ENCODE results near the gene B3GNT8. TPM values are rescaled to one million over a fixed set of nuclear protein-coding genes. Genes with fewer than 3 reads are reported as not detected.

B3GNT8 gene
- total and polyA plus RNA-seq, 2 of the 4 experiments (the other 2 are of a cell fraction): 0.36 TPM

DNA sequence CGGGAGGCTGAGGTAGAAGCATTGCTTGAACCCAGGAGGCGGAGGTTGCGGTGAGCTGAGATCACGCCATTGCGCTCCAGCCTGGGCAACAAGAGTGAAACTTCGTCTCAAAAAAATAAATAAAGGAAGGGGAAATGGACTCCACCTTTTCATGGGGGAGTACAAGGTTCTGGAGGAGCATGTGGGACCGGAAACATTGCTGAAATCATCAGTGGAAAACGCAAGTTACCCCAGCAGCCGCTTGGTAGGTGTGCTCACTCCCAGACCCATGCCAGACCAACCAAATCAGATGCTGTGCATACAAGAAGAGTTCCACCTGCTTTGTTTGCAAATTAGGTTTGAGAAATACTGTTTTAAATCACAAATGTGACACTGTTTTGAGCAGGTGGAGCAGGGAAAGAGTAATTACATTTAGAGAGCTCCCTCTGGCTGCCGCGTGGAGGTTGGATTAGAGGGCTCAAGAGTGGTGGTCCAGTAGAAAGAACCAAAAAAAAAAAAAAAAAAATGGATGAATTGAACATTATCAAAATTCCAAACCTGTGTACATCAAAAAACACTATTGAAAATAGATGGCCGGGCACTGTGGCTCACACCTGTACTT is 20.7 kb upstream of the B3GNT8 start:
- Histone ChIP-seq H2AFZ (replicated peaks; ENCODE audit: low read length, poor library complexity) (no peak overlapping the region), H4K8ac (ENCODE audit: low read depth in 2 of 2, low read length in 2 of 2) (no peak overlapping the region), H2AK9ac (replicated peaks; ENCODE audit: low read depth, low read length, poor library complexity) (no peak overlapping the region), H3K23ac (ENCODE audit: low read depth, low read length) (no peak overlapping the region), H3K4me3 (ENCODE audit: insufficient read depth, low read depth, low read length) (no peak overlapping the region), H2BK20ac (ENCODE audit: low read depth, low read length) (no peak overlapping the region), H2BK120ac (ENCODE audit: low read depth, low read length) (no peak overlapping the region), H2BK5ac (ENCODE audit: low read depth, low read length, poor library complexity, severe bottlenecking) (no peak overlapping the region), H3K9me3 (ENCODE audit: control insufficient read depth, insufficient read depth, low read length) (no peaks in the 10 kb centered on the region), H4K20me1 (ENCODE audit: insufficient read depth, low read length) (no peaks in the 10 kb centered on the region), H2AK5ac (ENCODE audit: low read depth, low read length) (no peak overlapping the region), H3K14ac (replicated peaks; ENCODE audit: low read depth, low read length) (no peak overlapping the region), H3K4me2 (ENCODE audit: low read depth, low read length) (no peak overlapping the region), H3K27me3 (ENCODE audit: control insufficient read depth, insufficient read depth, low read length) (peaks cover 3% of the 10 kb centered on the region), H3K4me1 (ENCODE audit: control insufficient read depth, insufficient read depth, low read length) (no peaks in the 10 kb centered on the region), H3K9ac (ENCODE audit: low read depth, low read length) (no peak overlapping the region), H3K79me1 (ENCODE audit: low read depth in 1 of 2, low read length in 2 of 2) (no peaks in the 10 kb centered on the region), H3K18ac (ENCODE audit: low read depth, low read length) (no peak overlapping the region), H4K91ac (ENCODE audit: insufficient read depth, low read depth, low read length) (no peak overlapping the region), H3K9me1 (ENCODE audit: insufficient read depth, low read length) (no peaks in the 10 kb centered on the region), H3K36me3 (ENCODE audit: control insufficient read depth, insufficient read depth, low read length) (no peaks in the 10 kb centered on the region), H2BK15ac (ENCODE audit: low read depth, low read length) (no peak overlapping the region), H3K4ac (ENCODE audit: low read depth, low read length) (no peak overlapping the region), H3K27ac (ENCODE audit: insufficient read depth, low read length) (no peak overlapping the region), H3K56ac (ENCODE audit: extremely low read depth, insufficient read depth, low read length) (no peak overlapping the region), H4K5ac (ENCODE audit: low read depth, low read length) (no peak overlapping the region)
- in situ Hi-C loops (cut with MboI; ENCODE audit: low sequenced_read_pairs) (no loop called here), dilution Hi-C loops (cut with HindIII; ENCODE audit: low sequenced_read_pairs, unreplicated experiment) (no loop called here), intact Hi-C loops (cut with micrococcal nuclease) (no loop called here)
- CTCF ChIA-PET: interaction anchor here (1.4 kb wide), 2 partner anchors 38 to 123 kb away, joined by 4 to 5 read pairs; no protein-coding TSS in a partner anchor
- ATAC-seq (ENCODE audit: low read depth) (no peak), DNase-seq (no peak)
- TF ChIP-seq BHLHE40 (IDR thresholded peaks at IDR 0.05; ENCODE audit: low read depth, low read length): no peak
- no CpG with 5 or more reads among the region's 12 CpGs for WGBS, 2 experiments (ENCODE audit: extremely low coverage in 2 of 2, insufficient read length in 1 of 2)
- BruUV-seq (replicated peaks): no TSS peak
- POLR2A ChIA-PET (ENCODE audit: unreplicated experiment): interaction anchor here (0.6 kb wide), 1 partner anchor 745 kb away, joined by 8 read pairs; no protein-coding TSS in a partner anchor
